ENCODE data around the gene RASA2.

- TF ChIP-seq EZH2 (IDR thresholded peaks at IDR 0.05; ENCODE audit: low read depth) (no peak), CTCF (conservative IDR thresholded peaks at IDR 0.05) (no peak)
These were observed 138.7 kb downstream of the RASA2 start for GRCh38 chr3:141625506-141625905.

All from PC-9 (cell line).